ENCODE measurements around the gene PACRG. TPM values are rescaled to one million over a fixed set of nuclear protein-coding genes. Genes with fewer than 3 reads are reported as not detected.

PACRG gene
- total and polyA plus RNA-seq, 4 donors = 0.47 to 3.8 (median 2.4) TPM

GRCh38 chr6:162952423-162952822, 224.6 kb downstream of the PACRG start:
- no peak overlapping the region for H3K4me3 ChIP-seq (ENCODE audit: low read depth in 1 of 3, low read length in 3 of 3)
- no peaks in the 10 kb centered on the region for H3K4me1 ChIP-seq (ENCODE audit: control insufficient read depth in 4 of 4, insufficient read depth in 4 of 4, low read length in 3 of 4)
- no peaks in the 10 kb centered on the region for H3K9me3 ChIP-seq (ENCODE audit: control insufficient read depth in 4 of 4, low read length in 3 of 4)
- DNase-seq (ENCODE audit: low spot score) = no peak
- WGBS = 89% methylated on average over 4 of the region's 4 CpGs
- no peaks in the 10 kb centered on the region for H3K27me3 ChIP-seq (ENCODE audit: control insufficient read depth in 4 of 4, insufficient read depth in 4 of 4, low read length in 3 of 4)
- no peak overlapping the region for H3K9ac ChIP-seq (ENCODE audit: low read depth in 1 of 2, low read length in 2 of 2)
- no peak for TF ChIP-seq TAF1 (conservative IDR thresholded peaks at IDR 0.05)
- TF ChIP-seq, protein P1, sequence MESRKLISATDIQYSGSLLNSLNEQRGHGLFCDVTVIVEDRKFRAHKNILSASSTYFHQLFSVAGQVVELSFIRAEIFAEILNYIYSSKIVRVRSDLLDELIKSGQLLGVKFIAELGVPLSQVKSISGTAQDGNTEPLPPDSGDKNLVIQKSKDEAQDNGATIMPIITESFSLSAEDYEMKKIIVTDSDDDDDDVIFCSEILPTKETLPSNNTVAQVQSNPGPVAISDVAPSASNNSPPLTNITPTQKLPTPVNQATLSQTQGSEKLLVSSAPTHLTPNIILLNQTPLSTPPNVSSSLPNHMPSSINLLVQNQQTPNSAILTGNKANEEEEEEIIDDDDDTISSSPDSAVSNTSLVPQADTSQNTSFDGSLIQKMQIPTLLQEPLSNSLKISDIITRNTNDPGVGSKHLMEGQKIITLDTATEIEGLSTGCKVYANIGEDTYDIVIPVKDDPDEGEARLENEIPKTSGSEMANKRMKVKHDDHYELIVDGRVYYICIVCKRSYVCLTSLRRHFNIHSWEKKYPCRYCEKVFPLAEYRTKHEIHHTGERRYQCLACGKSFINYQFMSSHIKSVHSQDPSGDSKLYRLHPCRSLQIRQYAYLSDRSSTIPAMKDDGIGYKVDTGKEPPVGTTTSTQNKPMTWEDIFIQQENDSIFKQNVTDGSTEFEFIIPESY (IDR thresholded peaks at IDR 0.05) = no peak
- TF ChIP-seq, protein P2, sequence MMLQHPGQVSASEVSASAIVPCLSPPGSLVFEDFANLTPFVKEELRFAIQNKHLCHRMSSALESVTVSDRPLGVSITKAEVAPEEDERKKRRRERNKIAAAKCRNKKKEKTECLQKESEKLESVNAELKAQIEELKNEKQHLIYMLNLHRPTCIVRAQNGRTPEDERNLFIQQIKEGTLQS (IDR thresholded peaks at IDR 0.05) = no peak
- no peak for TF ChIP-seq HNF4G (IDR thresholded peaks at IDR 0.05)
- TF ChIP-seq EGR1 (IDR thresholded peaks at IDR 0.05; ENCODE audit: low read depth in 2 of 2) = no peak
- TF ChIP-seq FOXA2 (IDR thresholded peaks at IDR 0.05) = no peak
- TF ChIP-seq NR2F2 (IDR thresholded peaks at IDR 0.05) = no peak
- no peak for TF ChIP-seq RAD21 (IDR thresholded peaks at IDR 0.05)
- TF ChIP-seq FOXA1 (IDR thresholded peaks at IDR 0.05) = no peak
- no peak for TF ChIP-seq RXRA (IDR thresholded peaks at IDR 0.05)
- TF ChIP-seq HNF4A (conservative IDR thresholded peaks at IDR 0.05) = no peak
- TF ChIP-seq REST (IDR thresholded peaks at IDR 0.05) = no peak
- TF ChIP-seq SP1 (IDR thresholded peaks at IDR 0.05) = no peak
- TF ChIP-seq, protein P3, sequence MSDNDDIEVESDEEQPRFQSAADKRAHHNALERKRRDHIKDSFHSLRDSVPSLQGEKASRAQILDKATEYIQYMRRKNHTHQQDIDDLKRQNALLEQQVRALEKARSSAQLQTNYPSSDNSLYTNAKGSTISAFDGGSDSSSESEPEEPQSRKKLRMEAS (IDR thresholded peaks at IDR 0.05) = no peak
- no peak for TF ChIP-seq GABPA (IDR thresholded peaks at IDR 0.05 in 1 of 2, conservative IDR thresholded peaks at IDR 0.05 in 1 of 2)
- TF ChIP-seq CTCF (IDR thresholded peaks at IDR 0.05; ENCODE audit: low read depth, low read length, missing input control) = no peak
- TF ChIP-seq YY1 (IDR thresholded peaks at IDR 0.05) = no peak
- TF ChIP-seq JUND (IDR thresholded peaks at IDR 0.05) = no peak
- H3K36me3 ChIP-seq (ENCODE audit: control insufficient read depth in 4 of 4, insufficient read depth in 3 of 4, low read depth in 1 of 4, low read length in 3 of 4) = no peaks in the 10 kb centered on the region
- no peak overlapping the region for H3K27ac ChIP-seq (ENCODE audit: low read depth in 1 of 2, low read length in 2 of 2)
